SK-N-SH (cell line): Measurements from ENCODE around the gene DDIAS. TPM values are rescaled to one million over a fixed set of nuclear protein-coding genes. Genes with fewer than 3 reads are reported as not detected.

Experiments
- CTCF ChIA-PET: fragments of 300-600, 350-600 bp; formaldehyde crosslinking; extraction: SDS; loops from one replicate; lab custom pipeline; 2021; lab: Yijun Ruan, JAX
- POLR2A ChIA-PET: fragments of 350-600 bp; sonication (Branson Sonifier 250); formaldehyde crosslinking; extraction: SDS; loops from one replicate; lab custom pipeline; 2020; ENCODE audit warnings: antibody characterized with exemption, inconsistent platforms; lab: Yijun Ruan, JAX
- DNase-seq: peaks from one replicate; pipeline ENCODE4 v3.0.0; 2012
- H2AFZ ChIP-seq: fragments of 200-600 bp; sonication (generic); 2 replicates; pipeline ENCODE4 v1.8.1; 2016; ENCODE audit warnings: antibody characterized with exemption, mild to moderate bottlenecking, low read depth
- H3F3A ChIP-seq: fragments of 200-600 bp; sonication (generic); replicated peaks from 2 replicates; pipeline ENCODE3; 2016; ENCODE audit warnings: antibody characterized with exemption, mild to moderate bottlenecking; ENCODE audit not compliant: insufficient read depth
- H3K27ac ChIP-seq, 2 experiments: fragments of 200-500 bp in 1 of 2; fragments of 200-600 bp in 1 of 2; sonication (Bioruptor generic) in 1 of 2; sonication (generic), shearing (Covaris generic) in 1 of 2; 2 replicates each; pipeline versions ENCODE4 v1.5.1 to v1.6.1; 2014 to 2016; ENCODE audit warnings: low read depth in 2 of 2, inconsistent platforms in 1 of 2, low read length in 1 of 2, mild to moderate bottlenecking in 1 of 2, mixed read lengths in 1 of 2
- H3K27me3 ChIP-seq: fragments of 200-600 bp; sonication (generic), shearing (Covaris generic); 2 replicates; pipeline ENCODE4 v1.6.1; 2016; ENCODE audit warnings: mixed run types; ENCODE audit not compliant: insufficient read depth
- H3K36me3 ChIP-seq, 2 experiments: fragments of 200-500 bp in 1 of 2; fragments of 200-600 bp in 1 of 2; sonication (Bioruptor generic) in 1 of 2; sonication (generic) in 1 of 2; replicated peaks in 1 of 2; 2 replicates each; pipeline versions ENCODE3 to v1.5.1; 2014 to 2016; ENCODE audit warnings: low read length in 1 of 2, mild to moderate bottlenecking in 1 of 2; ENCODE audit not compliant: insufficient read depth in 2 of 2, control insufficient read depth in 1 of 2
- H3K4me1 ChIP-seq, 2 experiments: fragments of 200-500 bp in 1 of 2; fragments of 200-600 bp in 1 of 2; sonication (Bioruptor generic) in 1 of 2; sonication (generic), shearing (Covaris generic) in 1 of 2; 2 replicates each; pipeline versions ENCODE4 v1.5.1 to v1.6.1; 2014 to 2016; ENCODE audit warnings: low read depth in 1 of 2, low read length in 1 of 2, mixed run types in 1 of 2; ENCODE audit not compliant: insufficient read depth in 2 of 2, control insufficient read depth in 1 of 2
- H3K4me2 ChIP-seq: fragments of 200-600 bp; sonication (generic), shearing (Covaris generic); 2 replicates; pipeline ENCODE4 v1.6.1; 2017; ENCODE audit warnings: mixed run types
- H3K4me3 ChIP-seq, 2 experiments: fragments of 200-500 bp in 1 of 2; fragments of 200-600 bp in 1 of 2; sonication (Bioruptor generic) in 1 of 2; sonication (generic), shearing (Covaris generic) in 1 of 2; 2 replicates each; pipeline versions ENCODE4 v1.5.1 to v1.8.1; 2014 to 2016; ENCODE audit warnings: low read depth in 2 of 2, inconsistent platforms in 1 of 2, low read length in 1 of 2, mild to moderate bottlenecking in 1 of 2, mixed read lengths in 1 of 2, moderate library complexity in 1 of 2
- H3K79me2 ChIP-seq: fragments of 200-600 bp; sonication (generic); 2 replicates; pipeline ENCODE4 v1.8.1; 2017; ENCODE audit warnings: mild to moderate bottlenecking; ENCODE audit not compliant: insufficient read depth
- H3K9ac ChIP-seq: fragments of 200-600 bp; sonication (generic); 2 replicates; pipeline ENCODE4 v1.6.1; 2017; ENCODE audit warnings: mixed run types
- H3K9me2 ChIP-seq: fragments of 200-600 bp; sonication (generic); 2 replicates; pipeline ENCODE4 v1.6.1; 2017; ENCODE audit warnings: mixed run types
- H3K9me3 ChIP-seq: fragments of 200-600 bp; sonication (generic); 2 replicates; pipeline ENCODE4 v1.6.1; 2017; ENCODE audit warnings: mixed run types, mild to moderate bottlenecking, moderate library complexity
- H4K20me1 ChIP-seq: fragments of 200-600 bp; sonication (generic); 2 replicates; pipeline ENCODE4 v1.6.1; 2017; ENCODE audit warnings: mild to moderate bottlenecking, mixed run types; ENCODE audit not compliant: insufficient read depth
- FOSL2 ChIP-seq: IDR thresholded peaks from 2 replicates; pipeline ENCODE4 v1.4.0; 2012; ENCODE audit warnings: low read depth, mild to moderate bottlenecking, moderate library complexity, borderline replicate concordance
- GABPA ChIP-seq: IDR thresholded peaks from 2 replicates; pipeline ENCODE4 v1.4.0; 2012; ENCODE audit warnings: low read depth, mild to moderate bottlenecking
- JUND ChIP-seq: IDR thresholded peaks from 2 replicates; pipeline ENCODE4 v1.4.0; 2012
- NFIC ChIP-seq: IDR thresholded peaks from 2 replicates; pipeline ENCODE4 v1.4.0; 2012; ENCODE audit warnings: borderline replicate concordance
- NRF1 ChIP-seq: IDR thresholded peaks from 2 replicates; pipeline ENCODE4 v1.6.1; 2012; ENCODE audit warnings: low read depth, mild to moderate bottlenecking, low read length
- SIN3A ChIP-seq: IDR thresholded peaks from 2 replicates; pipeline ENCODE4 v1.6.1; 2012; ENCODE audit warnings: low read depth, mild to moderate bottlenecking, low read length, moderate library complexity, borderline replicate concordance
- TCF12 ChIP-seq: IDR thresholded peaks from 2 replicates; pipeline ENCODE4 v1.4.0; 2012
- TEAD4 ChIP-seq: IDR thresholded peaks from 2 replicates; pipeline ENCODE4 v1.4.0; 2012; ENCODE audit warnings: mild to moderate bottlenecking, borderline replicate concordance; ENCODE audit not compliant: insufficient read depth
- whole genome bisulfite sequencing: methylation state at CpG from one replicate; pipeline ENCODE4 v1.1.6; 2017; ENCODE audit warnings: low lambda C conversion rate; 5-methylcytosine and 5-hydroxymethylcytosine counted together
- polyA plus RNA-seq, 3 experiments: library from polyadenylated mRNA; depleted of rRNA; stranded (reverse); fragments of >200 nt; gene quantifications; 2 replicates each; pipeline ENCODE4 v1.2.3, GENCODE V29; 2012
- TF ChIP-seq, protein P1 (sequence below): IDR thresholded peaks from 2 replicates; pipeline ENCODE4 v1.6.1; 2012; ENCODE audit warnings: mild to moderate bottlenecking, low read depth, low read length, moderate library complexity
- TF ChIP-seq, protein P2 (sequence below): fragments of 150-350 bp; IDR thresholded peaks from 2 replicates; pipeline ENCODE4 v1.6.1; 2016; ENCODE audit warnings: mild to moderate bottlenecking, low read depth, low read length
- TF ChIP-seq, protein P3 (sequence below): IDR thresholded peaks from 2 replicates; pipeline ENCODE4; 2012
- TF ChIP-seq, protein P4 (sequence below): IDR thresholded peaks from 2 replicates; pipeline ENCODE4 v1.4.0; 2012; ENCODE audit warnings: low read depth, borderline replicate concordance

DDIAS gene
- polyA plus RNA-seq, 1 of the 3 experiments (the other 2 are of a cell fraction): 4.4 TPM

DNA sequence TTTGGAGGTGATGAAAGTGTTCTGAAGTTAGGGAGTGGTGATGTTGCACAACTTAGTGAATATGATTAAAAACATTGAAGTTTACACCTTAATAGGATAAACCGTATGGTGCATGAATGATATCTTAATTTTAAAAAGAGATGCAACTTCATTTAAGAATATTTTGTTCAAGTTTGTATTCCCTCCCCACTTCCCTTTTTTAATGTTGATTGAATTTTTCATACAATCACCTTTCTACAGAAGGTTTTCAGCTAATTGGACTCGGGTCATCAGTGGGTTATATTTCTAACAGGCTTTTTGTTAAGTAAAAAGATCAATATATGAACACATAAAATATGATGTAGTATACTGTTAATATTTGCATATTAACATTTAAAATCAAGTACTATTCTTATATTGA is 72.6 kb downstream of the DDIAS start:
- Histone ChIP-seq H3K27ac (no peak overlapping the region), H4K20me1 (no peaks in the 10 kb centered on the region), H2AFZ (no peak overlapping the region), H3K9me2 (no peaks in the 10 kb centered on the region), H3K9me3 (no peaks in the 10 kb centered on the region), H3K27me3 (no peaks in the 10 kb centered on the region), H3K9ac (no peak overlapping the region), H3K4me1 (peaks cover 0 to 4% of the 10 kb centered on the region in 2 experiments; a peak in 2 of 4 replicates), H3K4me3 (no peak overlapping the region), H3F3A (peaks cover 6% of the 10 kb centered on the region), H3K36me3 (no peaks in the 10 kb centered on the region), H3K79me2 (no peaks in the 10 kb centered on the region), H3K4me2 (no peak overlapping the region)
- 90% methylated on average over 2 of the region's 2 CpGs for WGBS
- ChIA-PET POLR2A (no interaction called here), CTCF (interaction anchor here (0.7 kb wide), 1 partner anchor 28 kb away, joined by 3 read pairs; no protein-coding TSS in a partner anchor)
- TF ChIP-seq, protein P1, sequence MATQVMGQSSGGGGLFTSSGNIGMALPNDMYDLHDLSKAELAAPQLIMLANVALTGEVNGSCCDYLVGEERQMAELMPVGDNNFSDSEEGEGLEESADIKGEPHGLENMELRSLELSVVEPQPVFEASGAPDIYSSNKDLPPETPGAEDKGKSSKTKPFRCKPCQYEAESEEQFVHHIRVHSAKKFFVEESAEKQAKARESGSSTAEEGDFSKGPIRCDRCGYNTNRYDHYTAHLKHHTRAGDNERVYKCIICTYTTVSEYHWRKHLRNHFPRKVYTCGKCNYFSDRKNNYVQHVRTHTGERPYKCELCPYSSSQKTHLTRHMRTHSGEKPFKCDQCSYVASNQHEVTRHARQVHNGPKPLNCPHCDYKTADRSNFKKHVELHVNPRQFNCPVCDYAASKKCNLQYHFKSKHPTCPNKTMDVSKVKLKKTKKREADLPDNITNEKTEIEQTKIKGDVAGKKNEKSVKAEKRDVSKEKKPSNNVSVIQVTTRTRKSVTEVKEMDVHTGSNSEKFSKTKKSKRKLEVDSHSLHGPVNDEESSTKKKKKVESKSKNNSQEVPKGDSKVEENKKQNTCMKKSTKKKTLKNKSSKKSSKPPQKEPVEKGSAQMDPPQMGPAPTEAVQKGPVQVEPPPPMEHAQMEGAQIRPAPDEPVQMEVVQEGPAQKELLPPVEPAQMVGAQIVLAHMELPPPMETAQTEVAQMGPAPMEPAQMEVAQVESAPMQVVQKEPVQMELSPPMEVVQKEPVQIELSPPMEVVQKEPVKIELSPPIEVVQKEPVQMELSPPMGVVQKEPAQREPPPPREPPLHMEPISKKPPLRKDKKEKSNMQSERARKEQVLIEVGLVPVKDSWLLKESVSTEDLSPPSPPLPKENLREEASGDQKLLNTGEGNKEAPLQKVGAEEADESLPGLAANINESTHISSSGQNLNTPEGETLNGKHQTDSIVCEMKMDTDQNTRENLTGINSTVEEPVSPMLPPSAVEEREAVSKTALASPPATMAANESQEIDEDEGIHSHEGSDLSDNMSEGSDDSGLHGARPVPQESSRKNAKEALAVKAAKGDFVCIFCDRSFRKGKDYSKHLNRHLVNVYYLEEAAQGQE: no peak
- TF ChIP-seq JUND (no peak), FOSL2 (no peak), GABPA (no peak), NFIC (no peak), TEAD4 (no peak), TCF12 (no peak), SIN3A (no peak), NRF1 (no peak)
- TF ChIP-seq, protein P2, sequence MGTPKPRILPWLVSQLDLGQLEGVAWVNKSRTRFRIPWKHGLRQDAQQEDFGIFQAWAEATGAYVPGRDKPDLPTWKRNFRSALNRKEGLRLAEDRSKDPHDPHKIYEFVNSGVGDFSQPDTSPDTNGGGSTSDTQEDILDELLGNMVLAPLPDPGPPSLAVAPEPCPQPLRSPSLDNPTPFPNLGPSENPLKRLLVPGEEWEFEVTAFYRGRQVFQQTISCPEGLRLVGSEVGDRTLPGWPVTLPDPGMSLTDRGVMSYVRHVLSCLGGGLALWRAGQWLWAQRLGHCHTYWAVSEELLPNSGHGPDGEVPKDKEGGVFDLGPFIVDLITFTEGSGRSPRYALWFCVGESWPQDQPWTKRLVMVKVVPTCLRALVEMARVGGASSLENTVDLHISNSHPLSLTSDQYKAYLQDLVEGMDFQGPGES: no peak
- TF ChIP-seq, protein P3, sequence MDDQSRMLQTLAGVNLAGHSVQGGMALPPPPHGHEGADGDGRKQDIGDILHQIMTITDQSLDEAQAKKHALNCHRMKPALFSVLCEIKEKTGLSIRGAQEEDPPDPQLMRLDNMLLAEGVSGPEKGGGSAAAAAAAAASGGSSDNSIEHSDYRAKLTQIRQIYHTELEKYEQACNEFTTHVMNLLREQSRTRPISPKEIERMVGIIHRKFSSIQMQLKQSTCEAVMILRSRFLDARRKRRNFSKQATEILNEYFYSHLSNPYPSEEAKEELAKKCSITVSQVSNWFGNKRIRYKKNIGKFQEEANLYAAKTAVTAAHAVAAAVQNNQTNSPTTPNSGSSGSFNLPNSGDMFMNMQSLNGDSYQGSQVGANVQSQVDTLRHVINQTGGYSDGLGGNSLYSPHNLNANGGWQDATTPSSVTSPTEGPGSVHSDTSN: no peak
- TF ChIP-seq, protein P4, sequence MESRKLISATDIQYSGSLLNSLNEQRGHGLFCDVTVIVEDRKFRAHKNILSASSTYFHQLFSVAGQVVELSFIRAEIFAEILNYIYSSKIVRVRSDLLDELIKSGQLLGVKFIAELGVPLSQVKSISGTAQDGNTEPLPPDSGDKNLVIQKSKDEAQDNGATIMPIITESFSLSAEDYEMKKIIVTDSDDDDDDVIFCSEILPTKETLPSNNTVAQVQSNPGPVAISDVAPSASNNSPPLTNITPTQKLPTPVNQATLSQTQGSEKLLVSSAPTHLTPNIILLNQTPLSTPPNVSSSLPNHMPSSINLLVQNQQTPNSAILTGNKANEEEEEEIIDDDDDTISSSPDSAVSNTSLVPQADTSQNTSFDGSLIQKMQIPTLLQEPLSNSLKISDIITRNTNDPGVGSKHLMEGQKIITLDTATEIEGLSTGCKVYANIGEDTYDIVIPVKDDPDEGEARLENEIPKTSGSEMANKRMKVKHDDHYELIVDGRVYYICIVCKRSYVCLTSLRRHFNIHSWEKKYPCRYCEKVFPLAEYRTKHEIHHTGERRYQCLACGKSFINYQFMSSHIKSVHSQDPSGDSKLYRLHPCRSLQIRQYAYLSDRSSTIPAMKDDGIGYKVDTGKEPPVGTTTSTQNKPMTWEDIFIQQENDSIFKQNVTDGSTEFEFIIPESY: no peak
- no peak for DNase-seq
